AG04449 (cell line): ENCODE results near the gene IRS2.

Experiments
- CTCF ChIA-PET: fragments of 350-600 bp; formaldehyde crosslinking; extraction: SDS; loops from one replicate; lab custom pipeline; 2021; ENCODE audit warnings: antibody characterized with exemption; lab: Yijun Ruan, JAX
- POLR2A ChIA-PET: fragments of 400-600, 350-600 bp; formaldehyde crosslinking; extraction: SDS; loops from one replicate; lab custom pipeline; 2020; ENCODE audit warnings: antibody characterized with exemption, inconsistent platforms; lab: Yijun Ruan, JAX
- DNase-seq: peaks from one replicate; pipeline ENCODE4 v3.0.0-alpha.2; 2010; ENCODE audit warnings: low read depth, low spot score
- H3K4me3 ChIP-seq: 2 replicates; pipeline ENCODE4 v1.5.1; 2011; ENCODE audit warnings: low read depth, mild to moderate bottlenecking, control low read depth, low read length
- TF ChIP-seq, protein P1 (sequence below): IDR thresholded peaks from one replicate; pipeline ENCODE4 v1.5.1; 2011; ENCODE audit warnings: mild to moderate bottlenecking, moderate library complexity, low read length, control low read depth, inconsistent platforms; ENCODE audit not compliant: insufficient read depth; ENCODE audit errors: missing control alignments

IRS2 gene

DNA sequence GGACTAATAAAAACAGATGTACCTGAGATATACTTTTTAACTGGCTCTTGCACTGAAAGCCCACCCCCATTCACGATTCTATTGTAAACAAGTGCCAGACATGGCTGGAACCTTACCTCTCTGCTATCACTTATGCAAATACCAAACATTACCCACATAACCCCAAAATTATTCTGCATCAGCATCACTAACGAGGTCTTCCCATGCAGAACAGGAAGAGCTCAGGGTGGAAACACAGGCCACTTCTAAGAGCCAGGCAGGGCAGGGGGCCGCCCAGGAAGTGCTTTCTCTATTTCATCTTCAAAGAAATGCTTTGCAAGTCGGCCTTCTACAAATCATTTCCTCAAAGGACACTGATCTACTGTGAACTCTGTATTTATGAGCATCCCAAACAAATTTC, 7.3 kb downstream of the IRS2 start:
- ChIA-PET POLR2A (no interaction called here), CTCF (interaction anchor here (1.3 to 3.0 kb wide), 3 partner anchors 331 to 818 kb away, joined by 5 to 11 read pairs (median 10); no protein-coding TSS in a partner anchor)
- TF ChIP-seq, protein P1, sequence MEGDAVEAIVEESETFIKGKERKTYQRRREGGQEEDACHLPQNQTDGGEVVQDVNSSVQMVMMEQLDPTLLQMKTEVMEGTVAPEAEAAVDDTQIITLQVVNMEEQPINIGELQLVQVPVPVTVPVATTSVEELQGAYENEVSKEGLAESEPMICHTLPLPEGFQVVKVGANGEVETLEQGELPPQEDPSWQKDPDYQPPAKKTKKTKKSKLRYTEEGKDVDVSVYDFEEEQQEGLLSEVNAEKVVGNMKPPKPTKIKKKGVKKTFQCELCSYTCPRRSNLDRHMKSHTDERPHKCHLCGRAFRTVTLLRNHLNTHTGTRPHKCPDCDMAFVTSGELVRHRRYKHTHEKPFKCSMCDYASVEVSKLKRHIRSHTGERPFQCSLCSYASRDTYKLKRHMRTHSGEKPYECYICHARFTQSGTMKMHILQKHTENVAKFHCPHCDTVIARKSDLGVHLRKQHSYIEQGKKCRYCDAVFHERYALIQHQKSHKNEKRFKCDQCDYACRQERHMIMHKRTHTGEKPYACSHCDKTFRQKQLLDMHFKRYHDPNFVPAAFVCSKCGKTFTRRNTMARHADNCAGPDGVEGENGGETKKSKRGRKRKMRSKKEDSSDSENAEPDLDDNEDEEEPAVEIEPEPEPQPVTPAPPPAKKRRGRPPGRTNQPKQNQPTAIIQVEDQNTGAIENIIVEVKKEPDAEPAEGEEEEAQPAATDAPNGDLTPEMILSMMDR = no peak
- DNase-seq = no peak
- no peak overlapping the region for H3K4me3 ChIP-seq

DNA sequence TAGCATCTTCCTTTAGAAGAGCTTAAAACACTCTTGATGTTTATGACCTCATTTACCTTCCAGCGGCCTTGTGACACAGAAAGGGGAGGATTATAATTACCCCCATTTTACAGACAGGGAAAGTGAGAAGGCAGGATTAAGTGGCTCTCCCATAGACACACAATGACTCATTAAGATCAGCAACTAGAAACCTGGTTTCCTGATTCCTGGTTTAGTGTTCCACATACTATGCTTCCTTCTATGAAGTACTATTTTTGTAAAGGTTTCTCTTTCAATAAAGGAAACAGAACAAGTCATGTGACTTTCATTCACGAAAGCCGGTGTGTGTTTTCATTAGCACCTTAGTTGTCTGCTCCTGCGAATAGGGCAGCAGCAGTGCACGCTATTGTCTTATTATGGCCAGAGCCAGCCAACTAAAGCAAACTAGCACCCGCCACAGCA, 8.3 kb downstream of the IRS2 start:
- H3K4me3 ChIP-seq = no peak overlapping the region
- TF ChIP-seq, protein P1 = no peak
- ChIA-PET CTCF (no interaction called here), POLR2A (no interaction called here)
- no peak for DNase-seq

DNA sequence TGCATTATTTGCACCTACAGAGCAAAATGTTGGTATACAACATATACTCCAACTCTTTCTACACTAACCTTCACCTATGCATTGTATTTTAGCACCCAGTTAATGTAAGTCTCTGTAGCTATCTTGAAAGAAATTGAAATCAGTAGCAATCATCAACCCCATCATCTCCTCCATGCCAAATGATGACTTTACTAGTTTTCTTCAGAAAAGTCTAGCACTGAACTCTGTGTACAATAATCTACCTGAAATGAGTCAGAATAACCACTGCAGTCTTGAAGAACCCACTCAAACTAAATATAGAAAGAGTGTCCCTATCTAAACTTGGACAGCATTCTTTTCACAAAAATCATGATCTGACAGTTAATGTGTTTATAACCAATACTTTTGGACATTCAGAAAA, 9.8 kb downstream of the IRS2 start:
- DNase-seq = no peak
- POLR2A ChIA-PET = no interaction called here

DNA sequence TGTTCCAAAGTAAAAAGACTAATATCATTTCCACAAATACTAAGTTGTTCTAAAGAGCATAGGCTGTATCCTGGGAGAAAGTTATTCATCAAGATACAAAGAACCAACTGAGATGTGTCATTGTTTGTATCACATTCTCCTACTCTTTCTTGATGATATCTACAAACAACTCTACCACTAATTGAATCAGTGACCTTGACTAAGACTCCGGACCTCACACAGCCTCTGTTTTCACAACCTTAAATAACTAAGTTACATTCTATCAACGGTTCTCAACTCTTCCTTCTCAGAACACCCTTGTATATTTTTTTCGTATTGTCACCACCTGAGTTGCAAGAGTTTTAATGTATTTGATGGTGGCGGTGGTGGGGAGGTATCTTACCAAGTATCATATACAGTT, 12.6 kb downstream of the IRS2 start:
- TF ChIP-seq, protein P1 = no peak
- DNase-seq = no peak
- no peak overlapping the region for H3K4me3 ChIP-seq
- ChIA-PET CTCF (interaction anchor here (1.5 kb wide), 1 partner anchor 11 kb away, joined by 5 read pairs; no protein-coding TSS in a partner anchor), POLR2A (no interaction called here)

More for the DNA sequence above, 9.8 kb downstream of the IRS2 start:
- TF ChIP-seq, protein P1 = no peak
- CTCF ChIA-PET = interaction anchor here (1.0 kb wide), 2 partner anchors 8 to 392 kb away, joined by 3 to 4 read pairs; no protein-coding TSS in a partner anchor
- H3K4me3 ChIP-seq = no peak overlapping the region

DNA sequence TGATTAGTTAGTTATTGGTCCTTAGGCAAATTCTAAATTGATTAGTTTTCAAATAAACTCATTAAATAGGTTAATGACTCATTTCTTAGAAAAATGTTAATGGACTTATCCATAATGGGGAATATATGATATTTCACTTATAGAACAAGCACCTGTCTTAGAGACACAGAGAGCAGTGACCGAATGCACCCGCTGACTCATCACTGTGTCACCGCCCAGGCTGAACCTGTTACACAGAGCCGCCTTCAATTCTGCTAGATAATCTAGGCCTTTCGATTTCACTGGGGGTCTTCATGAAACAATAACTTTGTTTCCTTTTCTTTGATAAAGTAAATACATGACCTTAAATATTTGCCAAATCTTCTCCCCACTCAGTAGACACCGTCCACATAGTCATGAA, 13.1 kb downstream of the IRS2 start:
- TF ChIP-seq, protein P1 = no peak
- DNase-seq = no peak
- no peak overlapping the region for H3K4me3 ChIP-seq
- ChIA-PET POLR2A (no interaction called here), CTCF (interaction anchor here (0.6 to 0.7 kb wide), 2 partner anchors 12 to 811 kb away, joined by 3 read pairs; no protein-coding TSS in a partner anchor)

DNA sequence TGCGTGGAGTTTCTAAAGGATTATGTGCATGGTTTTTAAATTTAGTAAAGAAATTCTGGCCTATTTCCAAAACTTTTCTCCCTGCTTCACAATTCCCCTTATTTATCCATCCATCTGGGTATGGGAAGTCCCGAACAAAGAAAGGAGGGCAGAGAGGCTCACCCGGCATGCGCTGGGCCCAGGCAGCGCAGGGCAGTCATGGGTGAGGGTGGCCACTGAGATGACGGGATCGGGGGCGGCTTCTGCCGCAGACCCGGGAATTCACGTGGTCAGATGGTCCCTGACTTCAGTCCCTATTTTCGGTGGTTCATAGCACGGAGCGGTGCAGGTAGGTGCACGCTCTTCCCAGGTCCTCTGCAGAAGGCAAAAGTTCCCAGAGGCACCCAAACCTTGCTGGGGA, 14.5 kb downstream of the IRS2 start:
- ChIA-PET POLR2A (no interaction called here), CTCF (no interaction called here)
- no peak overlapping the region for H3K4me3 ChIP-seq
- DNase-seq = no peak
- TF ChIP-seq, protein P1 = no peak
